ENCODE data around the gene FCAMR.
"Not testable (repeated sequence)": the region's sequence is repeated elsewhere in the genome, so short reads cannot be mapped to it uniquely, and the experiment has no call there.

FCAMR gene

DNA sequence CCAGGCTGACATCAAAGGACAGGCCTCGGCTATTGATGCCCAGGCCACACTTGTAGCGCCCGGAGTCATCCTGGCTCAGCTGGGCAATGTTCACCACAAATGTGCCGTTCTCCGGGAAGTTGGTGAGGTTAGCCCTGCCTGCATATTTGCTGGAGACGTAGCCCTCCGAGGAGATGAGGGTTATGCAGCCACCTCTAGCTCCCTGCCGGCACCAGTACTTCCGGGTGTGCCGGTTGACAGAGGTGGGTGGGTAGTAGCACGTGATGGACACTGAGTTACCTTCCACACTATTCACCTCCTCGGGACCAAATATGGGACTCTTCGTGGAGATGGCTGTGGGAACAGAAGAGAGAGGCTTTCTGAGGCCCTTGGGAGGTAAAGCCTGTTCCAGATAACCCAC is 31.1 kb downstream of the FCAMR start:
- in situ Hi-C loops (cut with HindIII; ENCODE audit: low sequenced_read_pairs): no loop called here

DNA sequence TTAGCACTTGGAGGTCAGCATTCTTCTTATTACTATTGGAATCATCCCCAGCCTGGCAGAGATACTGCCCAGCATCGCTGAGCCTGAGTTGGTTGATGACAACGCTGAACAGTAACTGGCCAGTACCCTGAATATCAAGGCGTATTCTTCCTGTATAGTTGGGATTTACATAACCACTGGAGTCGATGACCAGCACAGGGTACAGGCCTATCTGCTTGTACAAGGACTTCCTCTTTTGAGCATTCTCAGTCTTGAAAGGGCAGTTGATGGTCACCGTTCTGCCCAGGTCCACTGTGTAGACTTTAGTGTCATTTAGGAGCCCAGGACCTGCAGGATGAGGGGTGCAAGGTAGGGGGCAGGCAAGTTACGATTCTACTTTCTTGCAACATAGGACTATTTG is 32.8 kb downstream of the FCAMR start:
- in situ Hi-C loops (cut with HindIII; ENCODE audit: low sequenced_read_pairs): no loop called here

DNA sequence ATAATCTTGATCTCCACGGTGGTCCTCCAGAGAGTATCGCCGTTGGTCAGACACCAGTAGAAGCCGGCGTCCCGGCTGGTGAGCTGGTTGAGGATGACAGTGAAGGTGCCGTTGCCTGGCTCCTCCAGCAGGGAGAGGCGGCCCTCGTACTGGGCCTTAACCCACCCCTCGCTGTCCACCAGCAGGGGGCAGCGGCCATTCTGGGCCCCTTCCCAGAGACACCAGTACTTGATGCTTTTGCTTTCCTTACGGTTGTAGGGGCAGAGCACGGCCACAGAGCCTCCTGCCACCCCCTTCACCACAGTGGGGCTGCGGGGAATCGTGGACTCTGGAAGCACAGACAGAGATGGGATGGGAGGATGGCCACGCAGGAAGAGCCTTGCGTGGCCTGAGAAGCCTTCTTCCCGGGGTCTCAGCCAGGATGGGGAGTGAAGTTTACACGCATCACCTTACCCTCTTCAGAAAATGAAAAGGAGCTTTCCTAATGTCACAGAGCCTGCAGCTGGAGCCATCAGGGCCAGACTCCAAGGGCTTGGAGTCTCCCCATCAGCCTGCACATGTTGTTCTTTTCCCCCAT is 34.7 kb downstream of the FCAMR start:
- in situ Hi-C loops (cut with HindIII; ENCODE audit: low sequenced_read_pairs): no loop called here

DNA sequence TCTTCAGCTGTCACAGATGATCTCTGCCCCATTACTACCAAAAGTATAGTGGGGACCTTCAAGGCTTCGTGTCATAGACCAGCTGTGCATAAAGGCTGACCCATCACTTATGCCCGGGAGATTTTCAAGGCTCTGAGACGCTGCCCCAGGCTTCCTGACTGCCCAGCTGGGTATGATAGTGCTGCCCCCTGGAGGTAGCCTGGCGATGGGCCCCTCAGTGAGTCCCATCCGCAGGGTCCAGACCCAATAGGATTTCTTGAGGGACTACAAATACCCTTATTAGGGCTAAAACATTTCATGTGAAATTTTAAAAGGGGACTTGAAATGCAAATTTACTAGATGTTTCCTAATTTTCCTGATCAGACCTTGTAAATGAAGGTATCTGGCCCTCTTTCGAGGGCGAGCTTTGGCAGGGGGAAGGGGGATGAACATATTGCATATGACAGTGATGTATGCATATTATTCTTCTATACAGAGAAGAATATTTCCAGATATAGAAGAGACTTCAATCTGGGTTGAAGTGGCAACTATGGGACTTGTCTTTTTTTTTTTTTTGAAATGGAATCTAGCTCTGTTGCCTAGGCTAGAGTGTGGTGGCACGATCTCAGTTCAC is 36.8 kb downstream of the FCAMR start:
- in situ Hi-C loops (cut with HindIII; ENCODE audit: low sequenced_read_pairs): no loop called here

DNA sequence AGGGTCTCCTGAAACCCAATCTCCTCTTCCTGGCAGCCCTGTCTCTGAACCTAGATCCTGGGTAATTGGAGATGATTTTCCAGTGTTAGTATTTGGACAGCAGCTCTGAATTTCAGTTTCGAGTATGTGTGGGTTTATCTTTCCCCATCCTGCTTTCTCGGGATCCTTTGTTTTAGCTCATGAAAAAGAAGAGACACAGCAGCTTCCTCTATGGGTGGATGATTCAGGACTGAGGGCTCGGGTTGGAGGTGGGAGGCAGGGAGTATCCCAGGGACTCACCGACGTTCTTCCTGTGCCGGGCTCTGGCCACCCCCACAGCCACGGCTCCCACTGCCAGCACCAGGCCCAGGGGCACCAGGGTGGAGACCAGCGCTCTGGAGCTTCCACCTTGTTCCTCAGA is 38.1 kb downstream of the FCAMR start:
- in situ Hi-C loops (cut with HindIII; ENCODE audit: low sequenced_read_pairs): no loop called here

DNA sequence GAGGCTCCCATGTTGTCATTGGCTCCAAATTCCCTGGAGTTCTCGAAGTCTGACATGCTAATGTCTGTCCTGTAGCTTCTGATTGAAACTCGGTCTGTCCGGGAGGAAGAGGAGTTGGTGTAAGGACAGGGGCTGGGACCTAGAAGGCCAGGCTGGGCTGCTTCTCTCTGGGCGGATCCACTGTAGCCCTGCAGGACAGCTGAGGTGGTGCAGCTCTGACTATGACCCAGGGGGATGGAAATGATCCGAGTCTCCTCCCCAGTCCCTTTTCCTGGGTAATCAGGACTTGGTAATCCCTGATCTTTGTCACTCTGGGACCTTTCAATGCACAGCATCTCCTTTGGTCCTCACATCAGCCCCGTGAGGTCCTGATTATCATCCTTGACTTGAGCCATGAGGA is 38.6 kb downstream of the FCAMR start:
- in situ Hi-C loops (cut with HindIII; ENCODE audit: low sequenced_read_pairs): no loop called here

DNA sequence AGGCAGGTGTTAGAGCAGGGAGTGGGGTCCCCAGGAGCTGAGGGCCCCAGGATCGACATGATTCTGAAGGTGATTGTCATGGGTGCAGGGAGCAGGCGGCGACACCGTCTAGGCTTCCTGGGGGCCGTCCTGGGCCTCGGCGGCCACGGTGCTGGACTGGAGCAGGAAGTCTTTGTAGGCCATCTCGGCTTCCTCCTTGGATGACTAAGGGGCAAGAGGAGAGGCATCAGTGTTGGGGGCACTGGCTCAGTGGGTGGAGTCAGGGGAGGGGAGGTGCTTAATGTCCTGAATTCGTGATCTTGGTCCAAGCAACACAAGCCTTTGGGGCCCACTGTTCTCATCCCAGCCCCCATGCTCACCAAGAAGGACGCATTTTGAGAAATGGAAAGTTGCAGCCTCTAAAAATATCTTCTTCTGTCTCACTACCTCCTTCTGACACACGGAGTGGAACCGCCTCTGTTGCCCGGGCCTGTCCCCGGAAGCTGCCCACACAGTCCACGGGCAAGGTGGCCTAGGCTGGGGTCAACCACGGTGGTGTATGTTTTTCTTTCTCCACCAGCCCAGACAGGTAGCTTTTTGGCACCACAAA is 40.0 kb downstream of the FCAMR start:
- in situ Hi-C loops (cut with HindIII; ENCODE audit: low sequenced_read_pairs): no loop called here

DNA sequence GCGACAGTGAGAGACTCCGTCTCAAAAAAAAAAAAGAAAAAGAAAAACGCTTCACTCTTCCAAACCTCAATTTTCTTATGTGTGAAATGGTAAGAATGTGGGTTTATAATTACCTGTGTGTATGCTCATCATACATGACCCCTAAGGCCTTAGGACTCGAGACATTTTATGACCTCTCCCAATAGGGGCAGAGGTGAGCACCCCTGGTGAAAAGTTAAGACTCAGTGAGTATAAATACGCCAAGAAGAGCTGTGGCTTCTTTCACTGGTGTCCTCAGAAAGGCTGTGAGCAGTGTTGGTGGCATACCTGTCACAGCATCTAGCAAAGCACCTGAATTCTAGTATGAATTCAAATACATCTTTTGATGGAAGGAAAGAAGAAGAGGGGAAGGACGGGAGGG is 40.7 kb downstream of the FCAMR start:
- in situ Hi-C loops (cut with HindIII; ENCODE audit: low sequenced_read_pairs): no loop called here

DNA sequence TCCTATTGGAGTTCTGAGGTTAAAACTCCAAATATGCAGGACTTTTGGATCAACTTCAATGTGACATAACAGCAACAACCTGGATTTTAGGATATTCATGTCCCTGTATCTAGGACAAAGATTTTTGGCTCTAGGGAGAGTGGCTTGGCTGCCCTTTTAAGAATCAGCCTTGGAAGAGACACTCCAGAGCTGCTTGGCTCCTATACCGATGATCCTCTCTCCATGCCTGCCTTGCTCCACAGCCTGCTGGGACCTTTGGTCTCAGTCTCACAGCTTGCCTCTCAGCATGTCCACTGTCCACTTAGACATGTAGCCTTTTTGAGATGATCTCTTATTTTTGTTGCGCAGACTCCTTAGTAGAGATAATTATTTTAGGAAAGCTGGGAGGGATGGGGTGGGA is 44.0 kb downstream of the FCAMR start:
- in situ Hi-C loops (cut with HindIII; ENCODE audit: low sequenced_read_pairs): no loop called here

DNA sequence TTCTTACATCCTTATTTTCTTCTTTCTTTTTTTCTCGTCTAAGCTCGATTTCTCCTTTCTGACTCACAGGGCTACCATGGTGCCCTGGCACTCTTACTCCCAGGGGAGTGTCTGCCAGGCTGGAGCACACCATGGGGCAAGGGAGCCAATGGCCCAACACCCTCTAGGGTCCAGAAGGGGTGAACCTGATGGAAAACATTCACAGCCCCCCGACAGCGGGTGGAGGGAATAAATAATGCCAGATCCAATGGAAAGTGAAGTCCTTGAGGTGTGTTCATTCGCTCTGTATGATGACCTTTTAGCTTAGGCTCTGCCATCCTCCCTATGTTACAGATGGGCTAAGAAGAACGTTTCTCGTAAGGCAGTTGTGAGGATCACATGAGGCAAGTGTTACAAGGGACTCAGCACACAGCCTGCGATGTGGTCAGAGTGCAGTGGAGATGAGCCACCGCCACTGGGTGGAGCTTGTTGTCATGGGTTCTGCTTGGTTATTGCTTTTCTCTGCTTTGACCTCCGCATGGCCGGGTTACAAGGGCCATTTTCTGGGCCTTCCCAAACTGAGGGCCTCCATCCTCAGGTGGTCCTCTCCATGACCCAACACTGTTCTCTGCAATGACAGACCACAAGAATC is 45.0 kb downstream of the FCAMR start:
- in situ Hi-C loops (cut with HindIII; ENCODE audit: low sequenced_read_pairs): no loop called here

DNA sequence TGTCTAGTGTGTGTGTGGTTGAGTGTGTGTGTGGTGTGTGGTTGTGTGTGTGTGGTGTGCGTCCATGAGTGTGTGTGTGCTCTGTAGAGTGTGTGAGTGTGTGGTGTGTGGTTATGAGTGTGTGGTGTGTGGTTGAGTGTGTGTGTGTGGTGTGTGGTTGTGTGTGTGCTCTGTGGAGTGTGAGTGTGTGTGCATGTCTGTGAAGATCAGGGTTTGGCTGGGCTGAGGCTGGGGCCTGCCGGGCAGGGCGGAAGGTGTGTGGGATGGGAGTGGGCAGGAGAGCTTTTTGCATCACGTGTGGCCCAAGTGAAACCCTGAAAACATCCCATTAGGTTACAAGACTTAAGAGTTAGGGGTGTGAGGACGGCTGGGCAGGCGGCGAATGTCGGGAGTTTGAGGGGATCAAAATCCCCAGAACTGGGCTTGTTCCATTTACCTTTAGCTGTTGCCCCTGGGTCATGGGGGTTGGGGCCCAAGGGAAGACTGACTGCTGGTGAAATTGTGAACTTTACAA is 45.6 kb downstream of the FCAMR start:
- in situ Hi-C loops (cut with HindIII; ENCODE audit: low sequenced_read_pairs): no loop called here

DNA sequence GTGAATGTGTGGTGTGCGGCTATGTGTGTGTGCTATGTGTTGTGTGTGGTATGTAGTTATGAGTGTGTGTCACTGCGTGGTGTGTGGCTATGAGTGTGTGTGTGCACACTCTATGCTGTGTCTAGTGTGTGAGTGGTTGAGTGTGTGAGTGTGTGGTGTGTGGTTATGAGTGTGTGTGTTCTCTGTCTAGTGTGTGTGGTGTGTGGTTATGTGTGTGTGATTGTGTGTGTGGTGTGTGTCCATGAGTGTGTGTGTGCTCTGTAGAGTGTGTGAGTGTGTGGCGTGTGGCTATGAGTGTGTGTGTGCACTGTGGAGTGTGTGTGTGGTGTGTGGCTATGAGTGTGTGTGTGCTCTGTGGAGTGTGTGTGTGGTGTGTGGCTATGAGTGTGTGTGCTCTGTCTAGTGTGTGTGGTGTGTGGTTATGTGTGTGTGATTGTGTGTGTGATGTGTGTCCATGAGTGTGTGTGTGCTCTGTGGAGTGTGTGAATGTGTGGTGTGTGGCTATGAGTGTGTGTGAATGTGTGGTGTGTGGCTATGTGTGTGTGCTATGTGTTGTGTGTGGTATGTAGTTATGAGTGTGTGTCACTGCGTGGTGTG is 46.2 kb downstream of the FCAMR start:
- in situ Hi-C loops (cut with HindIII; ENCODE audit: low sequenced_read_pairs): not testable (repeated sequence)

DNA sequence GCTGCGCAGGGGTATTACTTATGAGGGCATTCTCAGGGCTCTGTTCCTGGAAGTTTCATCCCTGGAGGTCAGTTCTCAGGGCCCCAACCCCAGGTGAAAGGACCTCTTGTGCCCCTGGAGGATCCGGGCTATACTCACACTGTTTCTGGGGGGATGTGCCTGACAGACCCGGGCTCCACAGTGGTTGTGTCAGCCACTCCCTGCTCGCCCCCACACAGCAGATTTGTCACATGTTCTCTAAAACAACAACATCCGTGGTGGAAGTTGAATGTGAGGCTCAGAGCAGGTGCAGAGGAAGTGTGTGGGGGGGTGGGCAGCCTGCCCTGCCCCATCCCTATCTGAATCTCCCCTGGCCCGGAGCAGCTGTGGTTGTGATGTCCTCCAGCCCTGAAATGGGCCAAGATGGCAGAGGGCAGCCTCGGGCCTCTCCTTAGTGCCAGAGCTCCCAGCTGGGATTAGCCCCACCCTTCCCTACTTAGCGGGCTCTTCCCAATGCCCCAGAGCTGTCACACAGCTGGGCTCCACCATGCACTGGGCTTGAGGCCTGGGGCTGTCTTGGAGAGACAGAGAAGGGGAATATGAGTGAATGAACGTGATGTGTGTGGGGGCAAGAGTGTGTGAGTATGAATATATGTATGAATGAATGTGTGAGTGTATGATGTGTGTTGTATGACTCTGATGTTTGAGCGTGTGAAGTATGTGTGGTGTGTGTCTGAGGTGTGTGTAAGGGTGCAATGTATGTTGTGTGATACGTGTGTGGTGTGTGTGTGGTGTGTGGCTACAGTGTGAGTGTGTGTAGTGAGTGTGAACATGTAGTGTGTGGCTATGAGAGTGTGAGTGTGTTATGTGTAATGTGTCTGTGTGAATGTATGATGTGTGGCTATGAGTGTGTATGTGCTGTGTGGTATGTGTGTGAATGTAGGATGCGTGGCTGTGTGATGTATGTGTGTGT is 47.0 kb downstream of the FCAMR start:
- in situ Hi-C loops (cut with HindIII; ENCODE audit: low sequenced_read_pairs): no loop called here

DNA sequence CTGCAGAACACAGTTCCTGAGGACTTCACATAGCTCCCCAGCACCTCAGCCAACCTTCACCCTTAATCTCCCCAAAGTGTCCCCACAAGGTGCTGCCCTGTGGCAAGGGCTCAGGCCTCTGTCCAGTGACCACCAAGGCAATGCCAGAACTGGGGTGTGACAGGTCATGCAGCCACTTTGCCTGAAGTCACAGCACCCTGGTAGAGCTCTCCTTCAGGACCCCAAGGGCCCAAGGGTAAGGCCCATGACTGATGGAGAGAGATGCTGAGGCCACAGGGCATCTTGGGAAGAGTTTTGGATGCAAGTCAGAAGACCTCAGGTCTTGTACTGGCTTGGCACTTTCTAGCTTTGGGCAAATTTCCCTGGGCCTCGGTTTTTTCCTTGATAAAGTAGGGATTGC is 47.7 kb downstream of the FCAMR start:
- in situ Hi-C loops (cut with HindIII; ENCODE audit: low sequenced_read_pairs): no loop called here

DNA sequence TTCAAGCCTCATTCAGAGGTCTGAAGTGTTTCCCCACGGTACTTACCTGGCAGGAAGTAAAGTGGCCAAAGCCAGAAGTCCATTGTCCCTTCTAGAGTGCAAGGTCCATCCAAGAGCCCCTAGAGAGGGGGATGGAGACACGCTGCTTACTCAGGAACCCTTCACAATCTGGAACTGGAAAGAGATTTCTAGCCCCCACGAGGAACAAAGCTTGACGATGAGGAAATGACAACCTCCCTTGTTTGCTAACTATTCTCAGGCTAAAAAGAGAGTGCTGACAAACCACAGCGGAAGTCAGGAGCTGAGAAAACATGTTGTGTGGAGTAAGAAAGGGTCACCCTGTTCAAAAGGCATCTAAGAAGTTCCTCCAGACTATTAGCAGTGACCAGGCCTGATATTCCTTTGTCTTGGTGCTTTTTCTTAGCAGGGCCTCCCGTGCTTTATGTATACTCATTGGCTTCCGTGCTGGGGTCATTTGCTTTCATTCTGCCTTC is 48.4 kb downstream of the FCAMR start, which contains the start of gene FCMR:
Gene FCMR, minus strand, starts transcription at position 170 of the 494 bp plus-strand sequence. Its CDS starts 87 bp downstream, at position 83.
- in situ Hi-C loops (cut with HindIII; ENCODE audit: low sequenced_read_pairs): no loop called here

DNA sequence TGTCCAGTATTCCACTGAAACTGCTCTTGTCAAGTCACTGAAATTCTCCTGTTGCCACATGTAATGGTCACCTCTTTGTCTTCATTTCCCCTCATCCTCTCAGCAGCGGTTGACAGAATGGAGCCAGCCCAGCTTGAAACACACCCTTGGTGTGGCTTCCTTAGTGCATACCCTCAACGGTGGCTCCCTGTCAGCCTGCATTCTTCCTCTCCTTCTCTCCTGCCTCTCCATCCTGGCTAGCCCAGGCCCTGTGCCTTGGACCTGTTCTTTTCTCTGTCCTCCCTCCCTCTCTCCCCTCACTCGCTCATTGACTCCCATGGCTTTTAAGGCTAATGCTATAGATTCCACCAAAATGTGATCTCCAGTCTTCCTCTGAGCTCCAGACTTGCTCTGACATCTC is 52.2 kb downstream of the FCAMR start:
- in situ Hi-C loops (cut with HindIII; ENCODE audit: low sequenced_read_pairs): loop anchor here (5.0 kb wide), 2 partner anchors 56 to 69 kb away; no protein-coding TSS in a partner anchor

DNA sequence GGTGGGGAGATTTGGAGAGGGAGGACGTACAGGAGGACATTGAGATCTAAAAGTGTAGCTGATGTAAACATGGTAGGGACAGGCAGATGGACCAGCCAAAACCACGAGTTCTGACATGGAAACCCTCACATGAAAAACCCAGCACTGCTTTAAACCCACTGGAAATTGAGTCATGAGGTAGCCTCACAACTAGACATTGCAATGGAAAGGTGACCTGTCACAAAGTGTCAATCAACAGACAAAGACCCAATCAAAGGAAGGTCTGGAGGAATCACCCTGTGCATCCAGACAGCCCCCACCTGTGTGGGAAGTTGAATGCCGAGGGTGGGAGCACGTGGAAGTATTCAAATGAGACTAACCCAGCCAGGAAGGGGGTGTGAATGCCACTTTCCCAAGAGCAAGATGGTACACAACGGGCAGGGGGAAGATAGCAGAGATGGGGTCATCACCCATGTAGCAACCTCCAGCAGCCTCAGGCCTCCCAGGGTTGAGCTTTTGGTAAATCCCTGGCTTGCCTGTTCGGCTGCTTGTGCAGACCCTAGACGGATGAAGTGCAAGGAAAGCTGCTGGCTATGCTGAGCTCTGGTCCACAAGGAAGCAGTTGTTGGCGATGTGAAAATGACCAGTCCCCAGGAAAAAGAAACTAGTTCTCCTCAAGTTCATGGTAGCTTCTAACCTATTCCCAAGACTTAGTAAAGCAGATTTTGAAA is 54.1 kb downstream of the FCAMR start:
- in situ Hi-C loops (cut with HindIII; ENCODE audit: low sequenced_read_pairs): loop anchor here (5.0 kb wide), 2 partner anchors 54 to 71 kb away; no protein-coding TSS in a partner anchor

DNA sequence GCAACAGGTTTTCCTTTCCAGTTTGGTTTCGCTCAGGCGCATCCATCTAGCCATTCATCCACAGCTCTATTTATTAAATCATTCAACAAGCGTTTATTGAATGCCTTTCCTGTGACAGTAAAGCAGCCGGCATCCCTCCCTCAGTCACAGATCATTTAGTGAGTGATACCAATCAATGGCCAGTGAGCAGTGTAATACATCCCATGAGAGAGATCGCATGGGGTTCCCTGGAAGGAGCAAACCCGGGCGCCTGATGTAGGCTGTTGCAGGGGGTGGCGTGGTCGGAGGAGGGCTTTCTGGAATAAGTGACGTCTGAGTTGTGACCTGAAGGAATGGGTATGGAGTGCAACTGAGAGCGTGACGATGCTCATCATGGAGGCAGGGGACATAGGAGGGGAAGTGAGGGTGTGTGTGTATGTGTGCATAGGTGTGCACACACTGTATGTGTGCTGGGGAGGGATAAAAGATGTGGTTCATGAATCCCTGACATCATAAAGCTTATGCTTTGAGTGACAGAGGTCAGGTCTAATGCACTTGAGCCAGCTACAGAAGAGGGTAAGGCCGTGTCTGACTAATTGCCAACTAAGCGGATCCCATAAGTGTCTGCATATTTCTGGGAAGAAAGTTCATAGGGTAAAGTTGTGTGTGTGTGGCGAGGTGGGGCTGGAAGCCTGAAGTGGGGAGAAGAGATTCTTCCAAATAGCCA is 55.1 kb downstream of the FCAMR start:
- in situ Hi-C loops (cut with HindIII; ENCODE audit: low sequenced_read_pairs): loop anchor here (5.0 kb wide), 2 partner anchors 53 to 72 kb away; no protein-coding TSS in a partner anchor

Measured in DLD1 (cell line).